ENCODE measurements around the gene CEP104. TPM values are rescaled to one million over a fixed set of nuclear protein-coding genes. Genes with fewer than 3 reads are reported as not detected.

CEP104 gene
- polyA plus RNA-seq, 1 of the 3 experiments (the other 2 are of a cell fraction): 19.2 TPM

GRCh38 chr1:3762873-3763228, 94.2 kb downstream of the CEP104 start:
- H3K27me3 ChIP-seq (ENCODE audit: insufficient read depth): no peaks in the 10 kb centered on the region

DNA sequence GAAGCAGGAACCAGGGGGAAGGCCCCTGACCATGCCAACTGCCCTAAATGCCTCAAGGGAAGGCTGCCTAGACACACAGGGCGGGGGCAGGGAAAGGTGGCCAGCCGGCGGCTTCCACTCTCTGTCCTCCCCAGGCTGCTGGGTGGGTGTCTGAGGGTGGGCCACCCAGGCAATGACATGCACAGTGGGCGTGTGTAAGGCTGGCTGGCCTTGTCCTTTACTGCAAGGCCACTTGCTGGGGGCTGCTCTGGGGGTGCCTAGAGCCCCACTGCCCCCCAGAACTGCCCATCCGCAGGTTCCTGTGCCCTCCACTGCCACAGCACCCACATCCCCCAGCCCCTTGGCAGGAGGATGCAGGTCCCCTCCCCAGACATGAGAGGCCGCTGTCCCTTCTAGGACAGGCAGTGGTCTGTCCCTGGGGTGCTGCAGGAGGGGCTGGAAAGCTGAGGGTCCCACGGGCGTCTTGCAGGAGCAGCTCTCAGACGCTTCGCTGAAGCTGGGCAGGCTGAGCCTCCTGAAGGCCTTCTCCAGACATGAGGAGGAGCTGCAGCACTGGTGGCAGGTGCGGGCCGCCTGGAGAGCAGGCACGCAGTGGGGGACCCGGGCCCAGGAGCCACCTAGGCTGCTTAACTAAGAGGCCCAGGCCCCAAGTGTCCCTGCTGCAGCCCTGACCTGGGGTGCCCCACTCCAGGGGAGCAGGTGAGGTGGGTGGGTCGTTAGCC, 94.7 kb downstream of the CEP104 start:
- 50% methylated on average over 2 of the region's 15 CpGs for WGBS (ENCODE audit: low lambda C conversion rate)
- Histone ChIP-seq H3K4me3 (ENCODE audit: low read depth in 2 of 2, low read length in 1 of 2) (no peak overlapping the region), H3K36me3 (replicated peaks in 1 of 2; ENCODE audit: control insufficient read depth in 1 of 2, insufficient read depth in 2 of 2, low read length in 1 of 2) (no peaks in the 10 kb centered on the region), H3K9ac (no peak overlapping the region), H3F3A (replicated peaks; ENCODE audit: insufficient read depth) (no peaks in the 10 kb centered on the region), H3K4me2 (no peak overlapping the region), H3K9me2 (no peaks in the 10 kb centered on the region), H3K4me1 (ENCODE audit: control insufficient read depth in 1 of 2, insufficient read depth in 2 of 2, low read depth in 1 of 2, low read length in 1 of 2) (no peaks in the 10 kb centered on the region), H3K27me3 (ENCODE audit: insufficient read depth) (no peaks in the 10 kb centered on the region), H3K27ac (ENCODE audit: low read depth in 2 of 2, low read length in 1 of 2) (no peak overlapping the region), H2AFZ (ENCODE audit: low read depth) (no peak overlapping the region), H3K79me2 (ENCODE audit: insufficient read depth) (no peaks in the 10 kb centered on the region), H4K20me1 (ENCODE audit: insufficient read depth) (no peaks in the 10 kb centered on the region), H3K9me3 (no peaks in the 10 kb centered on the region)
- ChIA-PET CTCF (interaction anchor here (1.3 to 1.5 kb wide), 2 partner anchors 38 to 309 kb away, joined by 5 to 7 read pairs; no protein-coding TSS in a partner anchor), POLR2A (no interaction called here)
- no peak for DNase-seq
- TF ChIP-seq GABPA (IDR thresholded peaks at IDR 0.05; ENCODE audit: low read depth) (no peak), GATA2 (CRISPR knock-in tag; IDR thresholded peaks at IDR 0.05) (no peak), SMC3 (IDR thresholded peaks at IDR 0.05; ENCODE audit: low read depth, low read length) (no peak), RAD21 (IDR thresholded peaks at IDR 0.05; ENCODE audit: low read length) (no peak), FOXM1 (IDR thresholded peaks at IDR 0.05; ENCODE audit: low read depth) (no peak), PBX3 (IDR thresholded peaks at IDR 0.05) (no peak), JUND (IDR thresholded peaks at IDR 0.05) (no peak), NRF1 (IDR thresholded peaks at IDR 0.05; ENCODE audit: low read depth, low read length) (no peak), YY1 (IDR thresholded peaks at IDR 0.05; ENCODE audit: low read depth) (no peak), FOXJ3 (CRISPR knock-in tag; IDR thresholded peaks at IDR 0.05) (no peak)
- TF ChIP-seq, protein P1, sequence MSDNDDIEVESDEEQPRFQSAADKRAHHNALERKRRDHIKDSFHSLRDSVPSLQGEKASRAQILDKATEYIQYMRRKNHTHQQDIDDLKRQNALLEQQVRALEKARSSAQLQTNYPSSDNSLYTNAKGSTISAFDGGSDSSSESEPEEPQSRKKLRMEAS (IDR thresholded peaks at IDR 0.05; ENCODE audit: low read depth): no peak
- TF ChIP-seq, protein P2, sequence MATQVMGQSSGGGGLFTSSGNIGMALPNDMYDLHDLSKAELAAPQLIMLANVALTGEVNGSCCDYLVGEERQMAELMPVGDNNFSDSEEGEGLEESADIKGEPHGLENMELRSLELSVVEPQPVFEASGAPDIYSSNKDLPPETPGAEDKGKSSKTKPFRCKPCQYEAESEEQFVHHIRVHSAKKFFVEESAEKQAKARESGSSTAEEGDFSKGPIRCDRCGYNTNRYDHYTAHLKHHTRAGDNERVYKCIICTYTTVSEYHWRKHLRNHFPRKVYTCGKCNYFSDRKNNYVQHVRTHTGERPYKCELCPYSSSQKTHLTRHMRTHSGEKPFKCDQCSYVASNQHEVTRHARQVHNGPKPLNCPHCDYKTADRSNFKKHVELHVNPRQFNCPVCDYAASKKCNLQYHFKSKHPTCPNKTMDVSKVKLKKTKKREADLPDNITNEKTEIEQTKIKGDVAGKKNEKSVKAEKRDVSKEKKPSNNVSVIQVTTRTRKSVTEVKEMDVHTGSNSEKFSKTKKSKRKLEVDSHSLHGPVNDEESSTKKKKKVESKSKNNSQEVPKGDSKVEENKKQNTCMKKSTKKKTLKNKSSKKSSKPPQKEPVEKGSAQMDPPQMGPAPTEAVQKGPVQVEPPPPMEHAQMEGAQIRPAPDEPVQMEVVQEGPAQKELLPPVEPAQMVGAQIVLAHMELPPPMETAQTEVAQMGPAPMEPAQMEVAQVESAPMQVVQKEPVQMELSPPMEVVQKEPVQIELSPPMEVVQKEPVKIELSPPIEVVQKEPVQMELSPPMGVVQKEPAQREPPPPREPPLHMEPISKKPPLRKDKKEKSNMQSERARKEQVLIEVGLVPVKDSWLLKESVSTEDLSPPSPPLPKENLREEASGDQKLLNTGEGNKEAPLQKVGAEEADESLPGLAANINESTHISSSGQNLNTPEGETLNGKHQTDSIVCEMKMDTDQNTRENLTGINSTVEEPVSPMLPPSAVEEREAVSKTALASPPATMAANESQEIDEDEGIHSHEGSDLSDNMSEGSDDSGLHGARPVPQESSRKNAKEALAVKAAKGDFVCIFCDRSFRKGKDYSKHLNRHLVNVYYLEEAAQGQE (IDR thresholded peaks at IDR 0.05; ENCODE audit: low read depth, low read length): no peak
- TF ChIP-seq, protein P3, sequence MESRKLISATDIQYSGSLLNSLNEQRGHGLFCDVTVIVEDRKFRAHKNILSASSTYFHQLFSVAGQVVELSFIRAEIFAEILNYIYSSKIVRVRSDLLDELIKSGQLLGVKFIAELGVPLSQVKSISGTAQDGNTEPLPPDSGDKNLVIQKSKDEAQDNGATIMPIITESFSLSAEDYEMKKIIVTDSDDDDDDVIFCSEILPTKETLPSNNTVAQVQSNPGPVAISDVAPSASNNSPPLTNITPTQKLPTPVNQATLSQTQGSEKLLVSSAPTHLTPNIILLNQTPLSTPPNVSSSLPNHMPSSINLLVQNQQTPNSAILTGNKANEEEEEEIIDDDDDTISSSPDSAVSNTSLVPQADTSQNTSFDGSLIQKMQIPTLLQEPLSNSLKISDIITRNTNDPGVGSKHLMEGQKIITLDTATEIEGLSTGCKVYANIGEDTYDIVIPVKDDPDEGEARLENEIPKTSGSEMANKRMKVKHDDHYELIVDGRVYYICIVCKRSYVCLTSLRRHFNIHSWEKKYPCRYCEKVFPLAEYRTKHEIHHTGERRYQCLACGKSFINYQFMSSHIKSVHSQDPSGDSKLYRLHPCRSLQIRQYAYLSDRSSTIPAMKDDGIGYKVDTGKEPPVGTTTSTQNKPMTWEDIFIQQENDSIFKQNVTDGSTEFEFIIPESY (IDR thresholded peaks at IDR 0.05; ENCODE audit: borderline replicate concordance, low read depth): no peak
- TF ChIP-seq, protein P4, sequence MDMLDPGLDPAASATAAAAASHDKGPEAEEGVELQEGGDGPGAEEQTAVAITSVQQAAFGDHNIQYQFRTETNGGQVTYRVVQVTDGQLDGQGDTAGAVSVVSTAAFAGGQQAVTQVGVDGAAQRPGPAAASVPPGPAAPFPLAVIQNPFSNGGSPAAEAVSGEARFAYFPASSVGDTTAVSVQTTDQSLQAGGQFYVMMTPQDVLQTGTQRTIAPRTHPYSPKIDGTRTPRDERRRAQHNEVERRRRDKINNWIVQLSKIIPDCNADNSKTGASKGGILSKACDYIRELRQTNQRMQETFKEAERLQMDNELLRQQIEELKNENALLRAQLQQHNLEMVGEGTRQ (IDR thresholded peaks at IDR 0.05; ENCODE audit: borderline replicate concordance, low read depth, low read length): no peak

More at GRCh38 chr1:3762873-3763228, 94.2 kb downstream of the CEP104 start:
- H3K9ac ChIP-seq: no peak overlapping the region
- no peaks in the 10 kb centered on the region for H3F3A ChIP-seq (replicated peaks; ENCODE audit: insufficient read depth)
- CTCF ChIA-PET: interaction anchor here (1.1 kb wide), 1 partner anchor 310 kb away, joined by 3 read pairs; no protein-coding TSS in a partner anchor
- H2AFZ ChIP-seq (ENCODE audit: low read depth): no peak overlapping the region
- no peak for DNase-seq
- no peaks in the 10 kb centered on the region for H3K79me2 ChIP-seq (ENCODE audit: insufficient read depth)
- H3K4me2 ChIP-seq: no peak overlapping the region
- H3K9me2 ChIP-seq: no peaks in the 10 kb centered on the region
- 53% methylated on average over 10 of the region's 12 CpGs for WGBS (ENCODE audit: low lambda C conversion rate)
- H3K9me3 ChIP-seq: no peaks in the 10 kb centered on the region
- H3K36me3 ChIP-seq (replicated peaks in 1 of 2; ENCODE audit: control insufficient read depth in 1 of 2, insufficient read depth in 2 of 2, low read length in 1 of 2): no peaks in the 10 kb centered on the region
- POLR2A ChIA-PET: no interaction called here
- H3K4me1 ChIP-seq (ENCODE audit: control insufficient read depth in 1 of 2, insufficient read depth in 2 of 2, low read depth in 1 of 2, low read length in 1 of 2): no peaks in the 10 kb centered on the region
- no peak overlapping the region for H3K4me3 ChIP-seq (ENCODE audit: low read depth in 2 of 2, low read length in 1 of 2)
- TF ChIP-seq TEAD4 (IDR thresholded peaks at IDR 0.05; ENCODE audit: borderline replicate concordance, insufficient read depth) (no peak), FOXM1 (IDR thresholded peaks at IDR 0.05; ENCODE audit: low read depth) (no peak), FOXJ3 (CRISPR knock-in tag; IDR thresholded peaks at IDR 0.05) (no peak), ELF1 (IDR thresholded peaks at IDR 0.05) (no peak), GABPA (IDR thresholded peaks at IDR 0.05; ENCODE audit: low read depth) (no peak)
- TF ChIP-seq, protein P5, sequence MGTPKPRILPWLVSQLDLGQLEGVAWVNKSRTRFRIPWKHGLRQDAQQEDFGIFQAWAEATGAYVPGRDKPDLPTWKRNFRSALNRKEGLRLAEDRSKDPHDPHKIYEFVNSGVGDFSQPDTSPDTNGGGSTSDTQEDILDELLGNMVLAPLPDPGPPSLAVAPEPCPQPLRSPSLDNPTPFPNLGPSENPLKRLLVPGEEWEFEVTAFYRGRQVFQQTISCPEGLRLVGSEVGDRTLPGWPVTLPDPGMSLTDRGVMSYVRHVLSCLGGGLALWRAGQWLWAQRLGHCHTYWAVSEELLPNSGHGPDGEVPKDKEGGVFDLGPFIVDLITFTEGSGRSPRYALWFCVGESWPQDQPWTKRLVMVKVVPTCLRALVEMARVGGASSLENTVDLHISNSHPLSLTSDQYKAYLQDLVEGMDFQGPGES (IDR thresholded peaks at IDR 0.05; ENCODE audit: low read depth, low read length): no peak
- H3K27ac ChIP-seq (ENCODE audit: low read depth in 2 of 2, low read length in 1 of 2): no peak overlapping the region
- H4K20me1 ChIP-seq (ENCODE audit: insufficient read depth): no peaks in the 10 kb centered on the region

Measured in SK-N-SH (cell line).